ENCODE results near the gene GPC5.
"Not testable (repeated sequence)": the region's sequence is repeated elsewhere in the genome, so short reads cannot be mapped to it uniquely, and the experiment has no call there.

GPC5 gene

GRCh38 chr13:92752705-92753104, 1354.3 kb downstream of the GPC5 start:
- not testable (repeated sequence) for DNase-seq (ENCODE audit: low read depth, low spot score); H3K4me3 ChIP-seq (ENCODE audit: low read length)

DNA sequence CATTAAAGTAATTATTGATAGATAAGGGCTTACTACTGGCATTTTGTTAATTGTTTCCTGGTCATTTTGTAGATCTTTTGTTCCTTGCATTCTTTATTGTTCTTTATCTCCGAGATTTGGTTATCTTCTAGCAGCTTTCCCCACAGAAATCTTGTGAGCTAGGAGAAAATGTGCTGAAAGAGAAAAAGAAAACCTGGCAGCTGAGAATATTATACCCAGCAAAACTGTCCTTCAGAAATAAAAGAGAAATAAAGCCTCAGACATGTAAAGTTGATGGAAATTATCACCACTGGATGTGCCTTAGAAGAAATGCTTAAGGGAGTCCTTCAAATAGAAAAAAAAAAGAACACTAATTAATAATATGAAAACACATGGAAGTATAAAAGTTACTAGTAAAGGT, 1363.3 kb downstream of the GPC5 start:
- no peak overlapping the region for H3K4me3 ChIP-seq (ENCODE audit: low read length)
- DNase-seq (ENCODE audit: low read depth, low spot score): no peak

DNA sequence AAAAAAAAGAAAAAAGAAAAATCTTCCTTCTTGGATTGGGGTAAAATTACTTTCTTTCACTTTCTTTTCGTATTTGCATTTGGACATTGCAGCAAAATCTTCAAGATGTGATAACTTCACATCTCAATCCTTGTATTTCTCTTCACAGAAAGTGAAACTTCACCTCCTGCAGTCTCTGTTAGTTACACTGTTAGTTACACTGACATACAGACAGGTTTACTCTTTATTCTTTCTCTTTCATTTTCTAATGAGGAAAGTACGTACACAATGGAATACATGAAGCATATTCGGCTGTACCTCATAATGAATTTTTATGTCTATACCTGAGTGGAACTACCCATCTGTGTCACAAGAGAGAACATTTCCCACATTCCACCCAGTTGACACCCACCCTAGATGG, 1369.0 kb downstream of the GPC5 start:
- DNase-seq (ENCODE audit: low read depth, low spot score): no peak
- no peak overlapping the region for H3K4me3 ChIP-seq (ENCODE audit: low read length)

GRCh38 chr13:92768602-92769001, 1370.2 kb downstream of the GPC5 start:
- DNase-seq (ENCODE audit: low read depth, low spot score): no peak
- H3K4me3 ChIP-seq (ENCODE audit: low read length): no peak overlapping the region

DNA sequence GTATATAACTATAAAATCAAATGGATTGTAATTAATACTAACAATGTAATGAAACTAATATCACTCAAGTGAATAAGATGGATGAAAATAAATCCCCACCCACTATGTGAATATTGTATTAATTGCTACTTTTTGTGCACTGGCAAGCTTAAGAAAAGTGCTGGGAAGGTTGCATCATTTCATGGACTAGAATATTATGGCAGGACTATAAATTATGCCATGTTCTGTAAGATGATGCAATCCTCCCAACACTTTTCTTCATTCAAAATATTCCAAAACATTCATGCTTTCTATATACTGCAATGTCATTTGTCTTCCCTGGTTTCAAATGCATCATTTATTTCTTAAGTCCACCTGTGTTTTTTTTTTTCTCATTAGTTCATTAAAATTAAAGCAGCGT, 1370.6 kb downstream of the GPC5 start:
- no peak for DNase-seq (ENCODE audit: low read depth, low spot score)
- H3K4me3 ChIP-seq (ENCODE audit: low read length): no peak overlapping the region

DNA sequence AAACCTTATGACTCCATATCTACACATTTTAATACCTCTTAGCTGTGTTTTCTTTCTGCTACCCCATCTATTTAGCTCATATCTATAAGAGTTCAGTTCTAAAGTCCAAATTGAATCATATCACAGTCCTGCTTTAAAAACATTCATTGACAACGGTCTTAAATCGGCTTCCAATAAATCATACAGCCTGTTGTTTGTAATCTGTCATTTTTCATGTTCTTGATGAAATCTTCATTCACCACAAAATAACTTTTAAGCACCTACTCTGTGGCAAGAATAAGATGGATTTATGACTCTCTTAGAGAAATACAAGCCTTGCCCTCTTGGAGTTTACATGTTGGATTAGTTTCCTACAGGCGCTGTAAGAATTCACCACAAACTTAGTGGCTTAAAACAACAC, 1377.2 kb downstream of the GPC5 start:
- no peak overlapping the region for H3K4me3 ChIP-seq (ENCODE audit: low read length)
- no peak for DNase-seq (ENCODE audit: low read depth, low spot score)

DNA sequence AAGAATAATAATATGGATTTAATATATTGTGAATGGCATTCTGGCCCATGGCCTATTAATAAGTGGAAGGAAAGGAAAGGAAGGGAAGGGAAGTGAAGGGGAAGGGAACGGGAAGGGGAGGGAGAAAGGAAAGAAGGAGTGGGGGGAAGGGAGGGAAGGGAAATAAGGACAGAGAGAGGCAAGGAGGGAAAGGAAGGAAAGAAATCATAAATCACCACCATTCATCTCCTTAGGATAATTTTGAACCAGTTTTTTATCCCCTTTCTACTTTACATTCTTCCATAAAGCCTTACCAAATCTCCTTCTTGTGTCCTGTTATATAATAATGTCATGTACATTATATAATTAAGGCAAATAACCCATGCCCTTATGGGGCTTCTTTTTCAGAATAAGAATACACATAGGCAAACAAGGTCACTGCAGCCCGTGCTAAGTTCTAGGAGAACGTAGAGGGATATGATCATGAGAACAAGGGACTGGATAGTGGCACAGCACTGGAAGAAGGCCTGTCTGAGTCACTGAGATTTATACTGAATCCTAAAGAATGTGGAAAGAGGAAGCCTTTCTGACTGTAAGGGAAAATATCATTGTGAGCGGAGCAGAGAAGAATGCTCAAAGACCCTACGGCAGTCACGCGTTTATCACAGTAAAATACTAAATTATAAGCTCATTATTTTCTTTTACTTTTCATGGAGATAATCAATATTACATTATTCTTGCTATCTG, 1383.7 kb downstream of the GPC5 start:
- H3K4me3 ChIP-seq (ENCODE audit: low read length): no peak overlapping the region
- no peak for DNase-seq (ENCODE audit: low read depth, low spot score)

DNA sequence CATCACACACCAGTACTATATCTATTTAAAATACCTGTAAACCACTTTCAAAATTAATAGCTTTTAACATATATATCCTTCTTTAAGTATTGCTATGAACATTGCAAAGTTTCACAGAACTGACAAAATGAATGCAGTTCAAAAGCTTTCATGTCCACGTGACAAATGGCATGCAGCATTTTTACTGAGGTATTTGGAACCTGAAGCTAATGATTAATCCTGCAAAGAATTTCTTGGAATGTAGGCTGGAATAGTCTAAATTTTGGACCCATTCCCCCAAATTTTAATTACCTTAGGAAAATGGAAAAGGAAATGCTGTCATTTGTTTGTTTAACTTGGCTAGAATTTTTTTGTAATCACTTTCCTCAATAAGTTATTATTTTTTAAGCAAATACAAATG, 1404.4 kb downstream of the GPC5 start:
- H3K4me3 ChIP-seq (ENCODE audit: low read length): no peak overlapping the region
- DNase-seq (ENCODE audit: low read depth, low spot score): no peak

DNA sequence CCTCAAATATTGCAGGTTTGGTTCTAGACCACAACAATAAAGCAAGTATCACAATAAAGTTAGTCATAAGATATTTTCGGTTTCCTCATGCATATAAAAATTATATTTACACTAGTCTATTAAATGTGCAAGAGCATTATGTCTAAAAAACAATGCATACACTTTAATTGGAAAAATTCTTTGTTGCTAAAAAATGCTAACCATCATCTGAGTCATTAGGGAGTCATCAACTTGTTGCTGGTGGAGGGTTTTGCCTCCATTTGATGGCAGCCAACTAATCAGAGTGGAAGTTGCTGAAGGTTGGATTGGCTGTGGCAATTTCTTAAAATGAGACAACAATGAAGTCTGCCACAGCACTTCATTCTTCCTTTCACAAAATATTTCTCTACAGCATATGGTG, 1405.9 kb downstream of the GPC5 start:
- no peak overlapping the region for H3K4me3 ChIP-seq (ENCODE audit: low read length)
- no peak for DNase-seq (ENCODE audit: low read depth, low spot score)

DNA sequence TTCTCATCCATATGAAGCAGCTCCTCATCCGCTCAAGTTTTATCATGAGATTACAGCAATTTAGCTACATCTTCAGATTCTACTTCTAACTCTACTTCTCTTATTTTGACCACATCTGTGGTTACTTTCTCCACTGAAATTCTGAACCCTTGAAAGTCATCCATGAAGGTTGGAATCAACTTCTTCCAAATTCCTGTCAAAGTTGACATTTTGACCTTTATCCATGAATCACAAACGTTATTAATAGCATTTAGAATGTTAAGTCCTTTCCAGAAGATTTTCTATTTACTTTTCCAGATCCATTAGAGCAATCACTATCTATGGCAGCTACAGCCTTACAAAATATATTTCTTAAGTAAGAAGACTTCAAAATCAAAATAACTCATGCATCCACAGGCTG, 1406.5 kb downstream of the GPC5 start:
- DNase-seq (ENCODE audit: low read depth, low spot score): no peak
- no peak overlapping the region for H3K4me3 ChIP-seq (ENCODE audit: low read length)

DNA sequence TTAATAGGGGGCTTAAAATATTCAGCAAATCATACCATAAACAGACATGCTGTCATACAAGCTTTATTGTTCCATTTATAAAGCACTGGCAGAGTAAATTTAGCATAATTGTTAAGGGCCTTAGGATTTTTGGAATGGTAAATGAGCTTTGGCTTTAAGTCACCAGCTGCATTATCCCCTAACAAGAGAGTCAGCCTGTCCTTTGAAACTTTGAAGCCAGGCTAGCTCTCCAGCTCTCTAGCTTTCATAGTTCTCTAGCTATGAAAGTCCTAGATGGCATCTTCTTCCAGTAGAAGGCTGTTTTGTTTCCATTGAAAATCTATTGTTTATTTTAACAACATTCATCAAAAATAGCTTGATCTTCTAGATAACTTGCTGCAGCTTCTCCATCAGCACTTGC, 1407.3 kb downstream of the GPC5 start:
- H3K4me3 ChIP-seq (ENCODE audit: low read length): peak overlapping the region; percentile 5; the same call in 1 of the 2 replicates
- no peak for DNase-seq (ENCODE audit: low read depth, low spot score)

DNA sequence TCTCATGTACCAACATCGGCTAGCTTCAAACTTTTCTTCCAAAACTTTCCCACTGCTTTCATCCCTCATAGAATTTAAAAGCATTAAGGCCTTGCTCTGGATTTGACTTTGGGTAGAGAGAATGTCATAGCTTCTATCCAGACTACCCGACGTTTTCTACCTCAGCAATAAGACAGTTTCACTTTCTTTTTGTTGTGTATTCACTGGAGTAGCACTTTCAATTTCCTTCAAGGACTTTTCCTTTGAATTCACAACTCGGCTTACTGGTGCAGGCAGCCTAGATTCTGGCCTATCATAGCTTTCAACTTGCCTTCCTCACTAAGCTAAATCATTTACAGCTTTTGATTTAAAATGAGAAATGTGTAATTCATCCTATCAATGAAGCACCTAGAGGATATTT, 1407.8 kb downstream of the GPC5 start:
- DNase-seq (ENCODE audit: low read depth, low spot score): peak; percentile 20
- peak overlapping the region; percentile 5; the same call in 1 of the 2 replicates for H3K4me3 ChIP-seq (ENCODE audit: low read length)

DNA sequence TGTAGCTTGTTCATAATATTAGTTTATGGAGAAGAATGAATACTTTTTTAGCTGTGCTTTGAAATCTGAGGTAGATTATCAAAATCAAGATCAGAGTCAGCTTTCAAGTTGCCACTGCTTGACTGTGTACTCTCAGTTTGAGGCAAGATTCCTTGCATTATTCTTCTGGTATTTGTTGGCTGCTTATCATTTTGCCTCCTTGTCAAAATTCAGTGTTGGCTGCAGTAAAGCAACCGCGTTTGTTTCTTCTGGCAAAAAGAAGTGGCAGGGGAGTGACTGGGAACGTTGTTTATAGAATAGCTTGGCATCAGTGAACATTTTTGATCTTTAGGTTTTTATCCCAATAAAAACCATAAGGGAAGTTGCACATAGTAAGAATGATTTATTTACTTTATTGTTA, 1408.9 kb downstream of the GPC5 start:
- no peak overlapping the region for H3K4me3 ChIP-seq (ENCODE audit: low read length)
- DNase-seq (ENCODE audit: low read depth, low spot score): no peak

- H3K4me3 ChIP-seq (ENCODE audit: low read length): no peak overlapping the region
Measured at GRCh38 chr13:92807966-92808365, 1409.5 kb downstream of the GPC5 start.

GRCh38 chr13:92821324-92821723, 1422.9 kb downstream of the GPC5 start:
- no peak for DNase-seq (ENCODE audit: low read depth, low spot score)
- H3K4me3 ChIP-seq (ENCODE audit: low read length): no peak overlapping the region

More at GRCh38 chr13:92807966-92808365, 1409.5 kb downstream of the GPC5 start:
- DNase-seq (ENCODE audit: low read depth, low spot score): no peak

- no peak overlapping the region for H3K4me3 ChIP-seq (ENCODE audit: low read length)
- no peak for DNase-seq (ENCODE audit: low read depth, low spot score)
Measured at GRCh38 chr13:92823059-92823458, 1424.6 kb downstream of the GPC5 start.

DNA sequence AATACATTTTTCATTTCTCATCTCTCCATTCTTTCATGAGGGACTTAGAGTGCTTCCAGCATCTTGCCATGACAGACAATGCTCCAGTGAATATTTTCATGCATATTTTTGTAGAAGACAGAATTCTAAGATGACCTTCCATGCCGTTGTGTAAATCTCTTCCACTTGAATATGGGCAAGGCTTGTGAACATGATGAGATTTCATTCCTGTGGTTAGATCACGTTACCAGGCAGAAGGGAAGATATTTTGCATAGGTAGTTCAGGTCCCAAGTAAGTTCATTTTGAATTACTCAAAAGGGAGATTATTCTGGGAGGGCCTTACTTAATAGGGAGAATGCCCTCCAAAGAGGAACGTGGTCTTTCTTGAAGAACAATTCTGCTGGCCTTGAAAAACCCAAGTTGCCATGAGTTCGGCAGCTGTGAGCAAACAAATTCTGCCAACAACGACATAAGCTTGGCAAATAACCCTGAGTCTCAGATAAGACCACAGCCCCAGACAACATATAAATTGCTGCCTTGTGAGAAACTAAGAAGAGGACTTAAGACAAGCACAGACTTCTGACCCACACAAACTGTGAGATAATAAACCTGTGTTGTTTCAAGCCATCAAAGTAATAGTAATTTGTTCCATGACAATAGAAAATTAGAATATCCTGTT, 1427.6 kb downstream of the GPC5 start:
- DNase-seq (ENCODE audit: low read depth, low spot score): no peak
- no peak overlapping the region for H3K4me3 ChIP-seq (ENCODE audit: low read length)

GRCh38 chr13:92827503-92827902, 1429.1 kb downstream of the GPC5 start:
- no peak for DNase-seq (ENCODE audit: low read depth, low spot score)
- no peak overlapping the region for H3K4me3 ChIP-seq (ENCODE audit: low read length)

- H3K4me3 ChIP-seq (ENCODE audit: low read length): no peak overlapping the region
- DNase-seq (ENCODE audit: low read depth, low spot score): no peak
Measured at GRCh38 chr13:92829930-92830329, 1431.5 kb downstream of the GPC5 start.

- no peak for DNase-seq (ENCODE audit: low read depth, low spot score)
Measured at GRCh38 chr13:92830821-92831220, 1432.4 kb downstream of the GPC5 start.

DNA sequence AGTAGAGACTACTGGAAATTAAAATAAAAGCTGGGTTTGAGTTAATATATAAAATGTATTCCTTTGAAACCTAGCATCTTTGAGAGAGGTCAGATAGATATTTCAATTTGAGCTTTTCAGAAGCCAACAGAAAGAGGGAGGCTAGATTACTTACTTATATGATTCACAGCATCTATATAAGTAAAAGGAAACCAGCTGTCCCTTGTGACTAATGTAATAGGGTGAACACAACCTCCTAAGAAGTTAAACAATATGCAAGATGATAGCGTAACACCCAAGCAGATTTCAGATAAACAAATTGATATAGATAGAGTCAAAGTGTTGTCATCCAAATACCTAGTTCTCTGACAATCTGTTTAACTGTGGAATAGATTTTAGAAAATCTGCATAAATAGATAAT, 1434.7 kb downstream of the GPC5 start:
- no peak overlapping the region for H3K4me3 ChIP-seq (ENCODE audit: low read length)
- DNase-seq (ENCODE audit: low read depth, low spot score): no peak

More at GRCh38 chr13:92830821-92831220, 1432.4 kb downstream of the GPC5 start:
- no peak overlapping the region for H3K4me3 ChIP-seq (ENCODE audit: low read length)
